Ovary (tissue), 3 donors: ENCODE results near the gene ITSN2.

Experiments used
- CTCF ChIP-seq, 3 donors: fragments of 450-650 bp in 2 of 3; fragments of 200-600 bp in 1 of 3; IDR thresholded peaks; one replicate each; pipeline versions ENCODE4 v1.5.1 to v1.8.0; 2016 to 2022; ENCODE audit warnings: antibody characterized with exemption in 3 of 3, mild to moderate bottlenecking in 1 of 3
- POLR2A ChIP-seq: fragments of 450-650 bp; IDR thresholded peaks from one replicate; pipeline ENCODE4 v1.6.1; 2017; ENCODE audit warnings: antibody characterized with exemption, mild to moderate bottlenecking, moderate library complexity
- donor health status: DM: no; HTN: no; CAD: no.

GRCh38 chr2:24206242-24206641 is 154.1 kb downstream of the ITSN2 start:
- TF ChIP-seq POLR2A, result no peak
- no peak for TF ChIP-seq CTCF (IDR thresholded peaks at IDR 0.05)
